ENCODE results near the gene PLCG1. TPM values are rescaled to one million over a fixed set of nuclear protein-coding genes. Genes with fewer than 3 reads are reported as not detected.

Gene PLCG1
- total and polyA plus RNA-seq, 2 experiments from 2014 or later = 27.4 to 206 TPM

DNA sequence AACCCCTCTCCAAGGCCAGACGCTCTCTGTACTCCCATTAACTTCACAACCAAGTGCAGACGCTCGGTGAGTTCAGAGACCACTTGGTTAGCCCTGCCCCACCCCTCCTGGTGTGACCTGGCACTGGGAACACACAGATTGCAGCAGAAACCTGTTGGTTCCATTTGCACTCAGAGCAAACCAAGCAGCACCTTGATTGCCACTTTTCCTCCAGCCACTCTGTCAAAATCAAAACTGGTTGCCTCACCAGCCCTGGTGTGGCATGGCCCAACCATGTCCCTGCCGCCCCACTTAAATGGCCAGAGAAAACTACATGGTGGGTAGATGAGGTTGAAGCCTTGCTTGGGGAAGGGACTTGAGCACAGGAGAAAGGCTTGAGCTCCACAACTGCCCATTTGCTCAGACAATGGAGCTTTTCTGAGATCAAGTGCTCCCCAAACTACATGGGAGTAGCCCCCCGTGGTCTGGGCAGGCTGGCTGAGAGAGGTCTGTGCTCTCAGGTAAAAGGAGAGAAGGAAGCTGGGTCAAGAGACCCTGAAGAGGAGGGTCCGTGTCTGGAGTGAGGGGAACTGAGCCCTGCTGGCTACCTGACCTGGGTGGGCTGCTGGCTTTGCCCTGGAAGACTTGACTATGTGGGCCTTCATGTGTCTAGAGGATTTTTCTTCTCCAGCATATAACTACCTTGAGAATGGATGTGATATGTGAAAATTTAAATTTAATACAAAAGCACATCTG is 43.4 kb downstream of the PLCG1 start:
- no peak overlapping the region for H3K4me3 ChIP-seq
- H3K36me3 ChIP-seq (ENCODE audit: insufficient read depth) = 0 out of 2 replicates have a peak, but pooled peaks cover 5% of the 10 kb centered on the region
- H3K79me2 ChIP-seq (replicated peaks; ENCODE audit: insufficient read depth) = no peaks in the 10 kb centered on the region
- H3K4me1 Mint-ChIP-seq = peaks cover 16% of the 10 kb centered on the region; the same call in 2 of the 3 replicates
- H3K27me3 Mint-ChIP-seq (ENCODE audit: insufficient read depth, low read depth, poor library complexity) = peaks cover 13% of the 10 kb centered on the region
- no peak overlapping the region for H2AFZ ChIP-seq
- no peaks in the 10 kb centered on the region for H3K9me3 Mint-ChIP-seq
- no peak overlapping the region for H3K4me2 ChIP-seq
- H3K27ac Mint-ChIP-seq = no peak overlapping the region
- DNase-seq (ENCODE audit: low spot score) (no peak), ATAC-seq (no peak)
- H3K4me3 Mint-ChIP-seq = no peak overlapping the region
- peaks cover 20% of the 10 kb centered on the region for H3K36me3 Mint-ChIP-seq (ENCODE audit: low read depth)
- H3K27ac ChIP-seq (ENCODE audit: low read depth) = no peak overlapping the region
- H3K4me1 ChIP-seq (ENCODE audit: insufficient read depth) = peaks cover 5% of the 10 kb centered on the region; the same call in 1 of the 2 replicates
- no peaks in the 10 kb centered on the region for H3F3A ChIP-seq (replicated peaks; ENCODE audit: low read depth)
- TF ChIP-seq, protein P1, sequence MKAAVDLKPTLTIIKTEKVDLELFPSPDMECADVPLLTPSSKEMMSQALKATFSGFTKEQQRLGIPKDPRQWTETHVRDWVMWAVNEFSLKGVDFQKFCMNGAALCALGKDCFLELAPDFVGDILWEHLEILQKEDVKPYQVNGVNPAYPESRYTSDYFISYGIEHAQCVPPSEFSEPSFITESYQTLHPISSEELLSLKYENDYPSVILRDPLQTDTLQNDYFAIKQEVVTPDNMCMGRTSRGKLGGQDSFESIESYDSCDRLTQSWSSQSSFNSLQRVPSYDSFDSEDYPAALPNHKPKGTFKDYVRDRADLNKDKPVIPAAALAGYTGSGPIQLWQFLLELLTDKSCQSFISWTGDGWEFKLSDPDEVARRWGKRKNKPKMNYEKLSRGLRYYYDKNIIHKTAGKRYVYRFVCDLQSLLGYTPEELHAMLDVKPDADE (IDR thresholded peaks at IDR 0.05) = no peak
- no peak for TF ChIP-seq ZNF114 (CRISPR knock-in tag; IDR thresholded peaks at IDR 0.05)
- TF ChIP-seq, protein P2, sequence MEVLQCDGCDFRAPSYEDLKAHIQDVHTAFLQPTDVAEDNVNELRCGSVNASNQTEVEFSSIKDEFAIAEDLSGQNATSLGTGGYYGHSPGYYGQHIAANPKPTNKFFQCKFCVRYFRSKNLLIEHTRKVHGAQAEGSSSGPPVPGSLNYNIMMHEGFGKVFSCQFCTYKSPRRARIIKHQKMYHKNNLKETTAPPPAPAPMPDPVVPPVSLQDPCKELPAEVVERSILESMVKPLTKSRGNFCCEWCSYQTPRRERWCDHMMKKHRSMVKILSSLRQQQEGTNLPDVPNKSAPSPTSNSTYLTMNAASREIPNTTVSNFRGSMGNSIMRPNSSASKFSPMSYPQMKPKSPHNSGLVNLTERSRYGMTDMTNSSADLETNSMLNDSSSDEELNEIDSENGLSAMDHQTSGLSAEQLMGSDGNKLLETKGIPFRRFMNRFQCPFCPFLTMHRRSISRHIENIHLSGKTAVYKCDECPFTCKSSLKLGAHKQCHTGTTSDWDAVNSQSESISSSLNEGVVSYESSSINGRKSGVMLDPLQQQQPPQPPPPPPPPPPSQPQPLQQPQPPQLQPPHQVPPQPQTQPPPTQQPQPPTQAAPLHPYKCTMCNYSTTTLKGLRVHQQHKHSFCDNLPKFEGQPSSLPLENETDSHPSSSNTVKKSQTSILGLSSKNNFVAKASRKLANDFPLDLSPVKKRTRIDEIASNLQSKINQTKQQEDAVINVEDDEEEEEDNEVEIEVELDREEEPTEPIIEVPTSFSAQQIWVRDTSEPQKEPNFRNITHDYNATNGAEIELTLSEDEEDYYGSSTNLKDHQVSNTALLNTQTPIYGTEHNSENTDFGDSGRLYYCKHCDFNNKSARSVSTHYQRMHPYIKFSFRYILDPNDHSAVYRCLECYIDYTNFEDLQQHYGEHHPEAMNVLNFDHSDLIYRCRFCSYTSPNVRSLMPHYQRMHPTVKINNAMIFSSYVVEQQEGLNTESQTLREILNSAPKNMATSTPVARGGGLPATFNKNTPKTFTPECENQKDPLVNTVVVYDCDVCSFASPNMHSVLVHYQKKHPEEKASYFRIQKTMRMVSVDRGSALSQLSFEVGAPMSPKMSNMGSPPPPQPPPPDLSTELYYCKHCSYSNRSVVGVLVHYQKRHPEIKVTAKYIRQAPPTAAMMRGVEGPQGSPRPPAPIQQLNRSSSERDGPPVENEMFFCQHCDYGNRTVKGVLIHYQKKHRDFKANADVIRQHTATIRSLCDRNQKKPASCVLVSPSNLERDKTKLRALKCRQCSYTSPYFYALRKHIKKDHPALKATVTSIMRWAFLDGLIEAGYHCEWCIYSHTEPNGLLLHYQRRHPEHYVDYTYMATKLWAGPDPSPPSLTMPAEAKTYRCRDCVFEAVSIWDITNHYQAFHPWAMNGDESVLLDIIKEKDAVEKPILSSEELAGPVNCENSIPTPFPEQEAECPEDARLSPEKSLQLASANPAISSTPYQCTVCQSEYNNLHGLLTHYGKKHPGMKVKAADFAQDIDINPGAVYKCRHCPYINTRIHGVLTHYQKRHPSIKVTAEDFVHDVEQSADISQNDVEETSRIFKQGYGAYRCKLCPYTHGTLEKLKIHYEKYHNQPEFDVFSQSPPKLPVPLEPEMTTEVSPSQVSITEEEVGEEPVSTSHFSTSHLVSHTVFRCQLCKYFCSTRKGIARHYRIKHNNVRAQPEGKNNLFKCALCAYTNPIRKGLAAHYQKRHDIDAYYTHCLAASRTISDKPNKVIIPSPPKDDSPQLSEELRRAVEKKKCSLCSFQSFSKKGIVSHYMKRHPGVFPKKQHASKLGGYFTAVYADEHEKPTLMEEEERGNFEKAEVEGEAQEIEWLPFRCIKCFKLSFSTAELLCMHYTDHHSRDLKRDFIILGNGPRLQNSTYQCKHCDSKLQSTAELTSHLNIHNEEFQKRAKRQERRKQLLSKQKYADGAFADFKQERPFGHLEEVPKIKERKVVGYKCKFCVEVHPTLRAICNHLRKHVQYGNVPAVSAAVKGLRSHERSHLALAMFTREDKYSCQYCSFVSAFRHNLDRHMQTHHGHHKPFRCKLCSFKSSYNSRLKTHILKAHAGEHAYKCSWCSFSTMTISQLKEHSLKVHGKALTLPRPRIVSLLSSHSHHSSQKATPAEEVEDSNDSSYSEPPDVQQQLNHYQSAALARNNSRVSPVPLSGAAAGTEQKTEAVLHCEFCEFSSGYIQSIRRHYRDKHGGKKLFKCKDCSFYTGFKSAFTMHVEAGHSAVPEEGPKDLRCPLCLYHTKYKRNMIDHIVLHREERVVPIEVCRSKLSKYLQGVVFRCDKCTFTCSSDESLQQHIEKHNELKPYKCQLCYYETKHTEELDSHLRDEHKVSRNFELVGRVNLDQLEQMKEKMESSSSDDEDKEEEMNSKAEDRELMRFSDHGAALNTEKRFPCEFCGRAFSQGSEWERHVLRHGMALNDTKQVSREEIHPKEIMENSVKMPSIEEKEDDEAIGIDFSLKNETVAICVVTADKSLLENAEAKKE (CRISPR knock-in tag; IDR thresholded peaks at IDR 0.05) = no peak
- TF ChIP-seq, protein P3, sequence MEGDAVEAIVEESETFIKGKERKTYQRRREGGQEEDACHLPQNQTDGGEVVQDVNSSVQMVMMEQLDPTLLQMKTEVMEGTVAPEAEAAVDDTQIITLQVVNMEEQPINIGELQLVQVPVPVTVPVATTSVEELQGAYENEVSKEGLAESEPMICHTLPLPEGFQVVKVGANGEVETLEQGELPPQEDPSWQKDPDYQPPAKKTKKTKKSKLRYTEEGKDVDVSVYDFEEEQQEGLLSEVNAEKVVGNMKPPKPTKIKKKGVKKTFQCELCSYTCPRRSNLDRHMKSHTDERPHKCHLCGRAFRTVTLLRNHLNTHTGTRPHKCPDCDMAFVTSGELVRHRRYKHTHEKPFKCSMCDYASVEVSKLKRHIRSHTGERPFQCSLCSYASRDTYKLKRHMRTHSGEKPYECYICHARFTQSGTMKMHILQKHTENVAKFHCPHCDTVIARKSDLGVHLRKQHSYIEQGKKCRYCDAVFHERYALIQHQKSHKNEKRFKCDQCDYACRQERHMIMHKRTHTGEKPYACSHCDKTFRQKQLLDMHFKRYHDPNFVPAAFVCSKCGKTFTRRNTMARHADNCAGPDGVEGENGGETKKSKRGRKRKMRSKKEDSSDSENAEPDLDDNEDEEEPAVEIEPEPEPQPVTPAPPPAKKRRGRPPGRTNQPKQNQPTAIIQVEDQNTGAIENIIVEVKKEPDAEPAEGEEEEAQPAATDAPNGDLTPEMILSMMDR (conservative IDR thresholded peaks at IDR 0.05; ENCODE audit: low read depth in 2 of 2) = no peak
- no peak for TF ChIP-seq NANOG (IDR thresholded peaks at IDR 0.05; ENCODE audit: borderline replicate concordance)
- TF ChIP-seq, protein P4, sequence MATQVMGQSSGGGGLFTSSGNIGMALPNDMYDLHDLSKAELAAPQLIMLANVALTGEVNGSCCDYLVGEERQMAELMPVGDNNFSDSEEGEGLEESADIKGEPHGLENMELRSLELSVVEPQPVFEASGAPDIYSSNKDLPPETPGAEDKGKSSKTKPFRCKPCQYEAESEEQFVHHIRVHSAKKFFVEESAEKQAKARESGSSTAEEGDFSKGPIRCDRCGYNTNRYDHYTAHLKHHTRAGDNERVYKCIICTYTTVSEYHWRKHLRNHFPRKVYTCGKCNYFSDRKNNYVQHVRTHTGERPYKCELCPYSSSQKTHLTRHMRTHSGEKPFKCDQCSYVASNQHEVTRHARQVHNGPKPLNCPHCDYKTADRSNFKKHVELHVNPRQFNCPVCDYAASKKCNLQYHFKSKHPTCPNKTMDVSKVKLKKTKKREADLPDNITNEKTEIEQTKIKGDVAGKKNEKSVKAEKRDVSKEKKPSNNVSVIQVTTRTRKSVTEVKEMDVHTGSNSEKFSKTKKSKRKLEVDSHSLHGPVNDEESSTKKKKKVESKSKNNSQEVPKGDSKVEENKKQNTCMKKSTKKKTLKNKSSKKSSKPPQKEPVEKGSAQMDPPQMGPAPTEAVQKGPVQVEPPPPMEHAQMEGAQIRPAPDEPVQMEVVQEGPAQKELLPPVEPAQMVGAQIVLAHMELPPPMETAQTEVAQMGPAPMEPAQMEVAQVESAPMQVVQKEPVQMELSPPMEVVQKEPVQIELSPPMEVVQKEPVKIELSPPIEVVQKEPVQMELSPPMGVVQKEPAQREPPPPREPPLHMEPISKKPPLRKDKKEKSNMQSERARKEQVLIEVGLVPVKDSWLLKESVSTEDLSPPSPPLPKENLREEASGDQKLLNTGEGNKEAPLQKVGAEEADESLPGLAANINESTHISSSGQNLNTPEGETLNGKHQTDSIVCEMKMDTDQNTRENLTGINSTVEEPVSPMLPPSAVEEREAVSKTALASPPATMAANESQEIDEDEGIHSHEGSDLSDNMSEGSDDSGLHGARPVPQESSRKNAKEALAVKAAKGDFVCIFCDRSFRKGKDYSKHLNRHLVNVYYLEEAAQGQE (IDR thresholded peaks at IDR 0.05; ENCODE audit: unreplicated experiment) = no peak
- TF ChIP-seq POLR2AphosphoS5 (IDR thresholded peaks at IDR 0.05; ENCODE audit: low read depth) = no peak
- TF ChIP-seq ZNF331 (CRISPR knock-in tag; IDR thresholded peaks at IDR 0.05; ENCODE audit: low read depth) = no peak
- TF ChIP-seq JUNB (IDR thresholded peaks at IDR 0.05; ENCODE audit: unreplicated experiment) = no peak
- TF ChIP-seq EZH2phosphoT487 (IDR thresholded peaks at IDR 0.05; ENCODE audit: unreplicated experiment) = no peak
- no peak for TF ChIP-seq EZH2 (IDR thresholded peaks at IDR 0.05; ENCODE audit: low read depth, unreplicated experiment)
- TF ChIP-seq STAT1 (IDR thresholded peaks at IDR 0.05; ENCODE audit: unreplicated experiment) = no peak
- TF ChIP-seq CREB1 (CRISPR knock-in tag; IDR thresholded peaks at IDR 0.05; ENCODE audit: low read depth) = no peak
- H3K9me2 ChIP-seq (ENCODE audit: insufficient read depth) = no peaks in the 10 kb centered on the region
- no peaks in the 10 kb centered on the region for H3K27me3 ChIP-seq (ENCODE audit: insufficient read depth)
- H4K20me1 ChIP-seq (replicated peaks; ENCODE audit: insufficient read depth) = peaks cover 4% of the 10 kb centered on the region; the same call in 1 of the 2 replicates

All from GM23338 (cell line).